ENCODE measurements around the gene FGD2. TPM values are rescaled to one million over a fixed set of nuclear protein-coding genes. Genes with fewer than 3 reads are reported as not detected.
"Not testable (repeated sequence)": the region's sequence is repeated elsewhere in the genome, so short reads cannot be mapped to it uniquely, and the experiment has no call there.

Gene FGD2
- polyA plus RNA-seq, 1 experiment, result not detected

- H3K36me3 ChIP-seq (ENCODE audit: control insufficient read depth, insufficient read depth, low read length), result no peaks in the 10 kb centered on the region
- CTCF ChIA-PET, result interaction anchor here (0.6 to 3.5 kb wide), 9 partner anchors 9 to 220 kb away, joined by 3 to 26 read pairs (median 3); partner anchors contain the start of gene C6orf89
- peak; percentile 10 for DNase-seq (ENCODE audit: low read depth)
- POLR2A ChIA-PET, result interaction anchor here (0.6 to 0.7 kb wide), 2 partner anchors 47 to 111 kb away, joined by 3 read pairs; partner anchors contain the start of gene PPIL1
- H3K27me3 ChIP-seq (ENCODE audit: control insufficient read depth, insufficient read depth, low read length), result peaks cover 2% of the 10 kb centered on the region; the same call in 1 of the 2 replicates
- peak within 1 kb of the TSS; percentile 100 for H3K4me3 ChIP-seq (ENCODE audit: low read depth, low read length)
- TF ChIP-seq CTCF (IDR thresholded peaks at IDR 0.05; ENCODE audit: insufficient read depth, low read depth, low read length), result no peak
Observed at GRCh38 chr6:36985808-36986703, 19.4 kb upstream of the FGD2 start, which contains the start of gene MTCH1. Gene MTCH1 (minus strand): TSS chr6:36986196. CDS start chr6:36986173, 23 bp downstream.

GRCh38 chr6:36986704-36987047 lies 18.8 kb upstream of the FGD2 start:
- CTCF ChIA-PET, result interaction anchor here (0.8 to 3.5 kb wide), 6 partner anchors 20 to 221 kb away, joined by 3 to 26 read pairs (median 4); partner anchors contain the start of gene C6orf89
- Histone ChIP-seq H3K36me3 (ENCODE audit: control insufficient read depth, insufficient read depth, low read length) (no peaks in the 10 kb centered on the region), H3K4me3 (ENCODE audit: low read depth, low read length) (peak overlapping the region; percentile 100), H3K27me3 (ENCODE audit: control insufficient read depth, insufficient read depth, low read length) (peaks cover 2% of the 10 kb centered on the region; the same call in 1 of the 2 replicates)
- peak; percentile 31 for DNase-seq (ENCODE audit: low read depth)
- POLR2A ChIA-PET, result no interaction called here
- TF ChIP-seq CTCF (IDR thresholded peaks at IDR 0.05; ENCODE audit: insufficient read depth, low read depth, low read length), result no peak

GRCh38 chr6:36989264-36989663 lies 16.2 kb upstream of the FGD2 start:
- ChIA-PET POLR2A (no interaction called here), CTCF (interaction anchor here (2.2 kb wide), 1 partner anchor 29 kb away, joined by 8 read pairs; no protein-coding TSS in a partner anchor)
- no peak for DNase-seq (ENCODE audit: low read depth)
- TF ChIP-seq CTCF (IDR thresholded peaks at IDR 0.05; ENCODE audit: insufficient read depth, low read depth, low read length), result no peak
- no peaks in the 10 kb centered on the region for H3K36me3 ChIP-seq (ENCODE audit: control insufficient read depth, insufficient read depth, low read length)
- peaks cover 2% of the 10 kb centered on the region; the same call in 1 of the 2 replicates for H3K27me3 ChIP-seq (ENCODE audit: control insufficient read depth, insufficient read depth, low read length)
- H3K4me3 ChIP-seq (ENCODE audit: low read depth, low read length), result no peak overlapping the region

GRCh38 chr6:36990401-36990800 lies 15.1 kb upstream of the FGD2 start:
- H3K27me3 ChIP-seq (ENCODE audit: control insufficient read depth, insufficient read depth, low read length); DNase-seq (ENCODE audit: low read depth); POLR2A ChIA-PET; H3K36me3 ChIP-seq (ENCODE audit: control insufficient read depth, insufficient read depth, low read length); H3K4me3 ChIP-seq (ENCODE audit: low read depth, low read length): not testable (repeated sequence)
- CTCF ChIA-PET, result interaction anchor here (2.2 kb wide), 1 partner anchor 28 kb away, joined by 8 read pairs; no protein-coding TSS in a partner anchor

GRCh38 chr6:36997811-36998722 lies 7.4 kb upstream of the FGD2 start:
- Histone ChIP-seq H3K4me3 (ENCODE audit: low read depth, low read length) (no peak overlapping the region), H3K27me3 (ENCODE audit: control insufficient read depth, insufficient read depth, low read length) (peaks cover 10% of the 10 kb centered on the region), H3K36me3 (ENCODE audit: control insufficient read depth, insufficient read depth, low read length) (no peaks in the 10 kb centered on the region)
- ChIA-PET CTCF (no interaction called here), POLR2A (no interaction called here)
- no peak for TF ChIP-seq CTCF (IDR thresholded peaks at IDR 0.05; ENCODE audit: insufficient read depth, low read depth, low read length)
- DNase-seq (ENCODE audit: low read depth), result no peak

All from BJ (cell line).